HEK293 (cell line): Measurements from ENCODE around the gene CCNT2.
"Not testable (repeated sequence)": the region's sequence is repeated elsewhere in the genome, so short reads cannot be mapped to it uniquely, and the experiment has no call there.

Experiments
- CTCF ChIP-seq: fragments of 450-650 bp; formaldehyde crosslinking; IDR thresholded peaks from 2 replicates; pipeline ENCODE4 v1.5.1; 2016; ENCODE audit warnings: missing biosample characterization, missing genetic modification characterization
- SP7 ChIP-seq: fragments of 450-650 bp; formaldehyde crosslinking; IDR thresholded peaks from 2 replicates; pipeline ENCODE4 v1.5.1; 2016; ENCODE audit warnings: missing biosample characterization, missing genetic modification characterization
- ZBTB48 ChIP-seq: fragments of 450-650 bp; formaldehyde crosslinking; IDR thresholded peaks from 2 replicates; pipeline ENCODE4 v1.5.1; 2016; ENCODE audit warnings: missing biosample characterization, missing genetic modification characterization
- ZEB2 ChIP-seq: fragments of 450-650 bp; formaldehyde crosslinking; IDR thresholded peaks from 2 replicates; pipeline ENCODE4 v1.5.1; 2016; ENCODE audit warnings: missing biosample characterization, missing genetic modification characterization
- ZNF24 ChIP-seq: fragments of 450-650 bp; formaldehyde crosslinking; IDR thresholded peaks from 2 replicates; pipeline ENCODE4 v1.5.1; 2016; ENCODE audit warnings: missing biosample characterization, missing genetic modification characterization
- ZNF274 ChIP-seq, 2 experiments: fragments of 200-500 bp in 1 of 2; fragments of 450-650 bp in 1 of 2; sonication (Bioruptor generic) in 1 of 2; formaldehyde crosslinking in 1 of 2; IDR thresholded peaks; 2 replicates each; pipeline versions ENCODE4 v1.5.1 to v1.6.1; 2014 to 2016; ENCODE audit warnings: borderline replicate concordance in 1 of 2, inconsistent platforms in 1 of 2, low read length in 1 of 2, missing biosample characterization in 1 of 2, missing genetic modification characterization in 1 of 2
- ZNF423 ChIP-seq: fragments of 450-650 bp; formaldehyde crosslinking; IDR thresholded peaks from 2 replicates; pipeline ENCODE4 v1.5.1; 2016; ENCODE audit warnings: missing biosample characterization, missing genetic modification characterization
- ZNF549 ChIP-seq: fragments of 450-650 bp; IDR thresholded peaks from 2 replicates; pipeline ENCODE4 v1.5.1; 2018; ENCODE audit warnings: missing biosample characterization, missing genetic modification characterization, mild to moderate bottlenecking, inconsistent platforms, moderate library complexity
- TF ChIP-seq, protein P1 (sequence below): fragments of 450-650 bp; formaldehyde crosslinking; IDR thresholded peaks from 2 replicates; pipeline ENCODE4 v1.5.1; 2016; ENCODE audit warnings: missing biosample characterization, missing genetic modification characterization
- TF ChIP-seq, protein P2 (sequence below): fragments of 450-650 bp; formaldehyde crosslinking; IDR thresholded peaks from 2 replicates; pipeline ENCODE4 v1.5.1; 2016; ENCODE audit warnings: missing biosample characterization, missing genetic modification characterization
- TF ChIP-seq, protein P3 (sequence below): fragments of 450-650 bp; formaldehyde crosslinking; IDR thresholded peaks from 2 replicates; pipeline ENCODE4 v1.5.1; 2016; ENCODE audit warnings: missing biosample characterization, missing genetic modification characterization, borderline replicate concordance
- TF ChIP-seq, protein P4 (sequence below): fragments of 450-650 bp; formaldehyde crosslinking; IDR thresholded peaks from 2 replicates; pipeline ENCODE4 v1.5.1; 2016; ENCODE audit warnings: missing biosample characterization, missing genetic modification characterization

DNA sequence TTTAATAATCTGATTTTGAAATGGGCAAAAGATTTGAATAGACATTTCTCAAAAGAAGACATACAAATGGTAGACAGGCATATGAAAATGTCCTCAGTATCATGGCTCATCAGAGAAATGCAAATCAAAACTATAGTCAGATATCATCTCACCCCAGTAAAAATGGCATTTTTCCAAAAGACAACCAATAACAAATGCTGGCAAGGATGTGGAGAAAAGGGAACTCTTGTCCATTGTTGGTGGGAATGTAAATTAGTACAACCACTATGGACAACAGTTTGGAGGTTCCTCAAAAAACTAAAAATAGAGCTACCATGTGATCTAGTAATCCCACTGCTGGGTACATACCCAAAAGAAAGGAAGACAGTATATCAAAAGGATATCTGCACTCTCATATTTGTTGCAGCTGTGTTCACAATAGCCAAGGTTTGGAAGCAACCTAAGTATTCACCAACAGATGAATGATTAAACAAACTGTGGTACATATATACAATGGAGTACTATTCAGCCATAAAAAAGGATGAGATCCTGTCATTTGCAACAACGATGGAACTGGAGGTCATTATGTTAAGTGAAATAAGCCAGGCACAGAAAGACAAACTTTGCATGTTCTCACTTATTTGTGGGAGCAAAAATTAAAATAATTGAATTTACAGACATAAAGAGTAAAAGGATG lies 11.0 kb upstream of the CCNT2 start:
- not testable (repeated sequence) for TF ChIP-seq ZNF549 (tag by site-specific recombination); CTCF (tag by site-specific recombination); ZBTB48 (tag by site-specific recombination); ZEB2 (tag by site-specific recombination); SP7; ZNF24 (tag by site-specific recombination); ZNF423; ZNF274 (IDR thresholded peaks at IDR 0.05; ENCODE audit: low read length); ZNF274 (tag by site-specific recombination; IDR thresholded peaks at IDR 0.05; ENCODE audit: borderline replicate concordance)
- TF ChIP-seq, protein P1, sequence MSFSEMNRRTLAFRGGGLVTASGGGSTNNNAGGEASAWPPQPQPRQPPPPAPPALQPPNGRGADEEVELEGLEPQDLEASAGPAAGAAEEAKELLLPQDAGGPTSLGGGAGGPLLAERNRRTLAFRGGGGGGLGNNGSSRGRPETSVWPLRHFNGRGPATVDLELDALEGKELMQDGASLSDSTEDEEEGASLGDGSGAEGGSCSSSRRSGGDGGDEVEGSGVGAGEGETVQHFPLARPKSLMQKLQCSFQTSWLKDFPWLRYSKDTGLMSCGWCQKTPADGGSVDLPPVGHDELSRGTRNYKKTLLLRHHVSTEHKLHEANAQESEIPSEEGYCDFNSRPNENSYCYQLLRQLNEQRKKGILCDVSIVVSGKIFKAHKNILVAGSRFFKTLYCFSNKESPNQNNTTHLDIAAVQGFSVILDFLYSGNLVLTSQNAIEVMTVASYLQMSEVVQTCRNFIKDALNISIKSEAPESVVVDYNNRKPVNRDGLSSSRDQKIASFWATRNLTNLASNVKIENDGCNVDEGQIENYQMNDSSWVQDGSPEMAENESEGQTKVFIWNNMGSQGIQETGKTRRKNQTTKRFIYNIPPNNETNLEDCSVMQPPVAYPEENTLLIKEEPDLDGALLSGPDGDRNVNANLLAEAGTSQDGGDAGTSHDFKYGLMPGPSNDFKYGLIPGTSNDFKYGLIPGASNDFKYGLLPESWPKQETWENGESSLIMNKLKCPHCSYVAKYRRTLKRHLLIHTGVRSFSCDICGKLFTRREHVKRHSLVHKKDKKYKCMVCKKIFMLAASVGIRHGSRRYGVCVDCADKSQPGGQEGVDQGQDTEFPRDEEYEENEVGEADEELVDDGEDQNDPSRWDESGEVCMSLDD (tag by site-specific recombination) = not testable (repeated sequence)
- TF ChIP-seq, protein P2, sequence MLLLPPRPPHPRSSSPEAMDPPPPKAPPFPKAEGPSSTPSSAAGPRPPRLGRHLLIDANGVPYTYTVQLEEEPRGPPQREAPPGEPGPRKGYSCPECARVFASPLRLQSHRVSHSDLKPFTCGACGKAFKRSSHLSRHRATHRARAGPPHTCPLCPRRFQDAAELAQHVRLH = not testable (repeated sequence)
- TF ChIP-seq, protein P3, sequence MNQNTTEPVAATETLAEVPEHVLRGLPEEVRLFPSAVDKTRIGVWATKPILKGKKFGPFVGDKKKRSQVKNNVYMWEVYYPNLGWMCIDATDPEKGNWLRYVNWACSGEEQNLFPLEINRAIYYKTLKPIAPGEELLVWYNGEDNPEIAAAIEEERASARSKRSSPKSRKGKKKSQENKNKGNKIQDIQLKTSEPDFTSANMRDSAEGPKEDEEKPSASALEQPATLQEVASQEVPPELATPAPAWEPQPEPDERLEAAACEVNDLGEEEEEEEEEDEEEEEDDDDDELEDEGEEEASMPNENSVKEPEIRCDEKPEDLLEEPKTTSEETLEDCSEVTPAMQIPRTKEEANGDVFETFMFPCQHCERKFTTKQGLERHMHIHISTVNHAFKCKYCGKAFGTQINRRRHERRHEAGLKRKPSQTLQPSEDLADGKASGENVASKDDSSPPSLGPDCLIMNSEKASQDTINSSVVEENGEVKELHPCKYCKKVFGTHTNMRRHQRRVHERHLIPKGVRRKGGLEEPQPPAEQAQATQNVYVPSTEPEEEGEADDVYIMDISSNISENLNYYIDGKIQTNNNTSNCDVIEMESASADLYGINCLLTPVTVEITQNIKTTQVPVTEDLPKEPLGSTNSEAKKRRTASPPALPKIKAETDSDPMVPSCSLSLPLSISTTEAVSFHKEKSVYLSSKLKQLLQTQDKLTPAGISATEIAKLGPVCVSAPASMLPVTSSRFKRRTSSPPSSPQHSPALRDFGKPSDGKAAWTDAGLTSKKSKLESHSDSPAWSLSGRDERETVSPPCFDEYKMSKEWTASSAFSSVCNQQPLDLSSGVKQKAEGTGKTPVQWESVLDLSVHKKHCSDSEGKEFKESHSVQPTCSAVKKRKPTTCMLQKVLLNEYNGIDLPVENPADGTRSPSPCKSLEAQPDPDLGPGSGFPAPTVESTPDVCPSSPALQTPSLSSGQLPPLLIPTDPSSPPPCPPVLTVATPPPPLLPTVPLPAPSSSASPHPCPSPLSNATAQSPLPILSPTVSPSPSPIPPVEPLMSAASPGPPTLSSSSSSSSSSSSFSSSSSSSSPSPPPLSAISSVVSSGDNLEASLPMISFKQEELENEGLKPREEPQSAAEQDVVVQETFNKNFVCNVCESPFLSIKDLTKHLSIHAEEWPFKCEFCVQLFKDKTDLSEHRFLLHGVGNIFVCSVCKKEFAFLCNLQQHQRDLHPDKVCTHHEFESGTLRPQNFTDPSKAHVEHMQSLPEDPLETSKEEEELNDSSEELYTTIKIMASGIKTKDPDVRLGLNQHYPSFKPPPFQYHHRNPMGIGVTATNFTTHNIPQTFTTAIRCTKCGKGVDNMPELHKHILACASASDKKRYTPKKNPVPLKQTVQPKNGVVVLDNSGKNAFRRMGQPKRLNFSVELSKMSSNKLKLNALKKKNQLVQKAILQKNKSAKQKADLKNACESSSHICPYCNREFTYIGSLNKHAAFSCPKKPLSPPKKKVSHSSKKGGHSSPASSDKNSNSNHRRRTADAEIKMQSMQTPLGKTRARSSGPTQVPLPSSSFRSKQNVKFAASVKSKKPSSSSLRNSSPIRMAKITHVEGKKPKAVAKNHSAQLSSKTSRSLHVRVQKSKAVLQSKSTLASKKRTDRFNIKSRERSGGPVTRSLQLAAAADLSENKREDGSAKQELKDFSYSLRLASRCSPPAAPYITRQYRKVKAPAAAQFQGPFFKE (tag by site-specific recombination) = not testable (repeated sequence)
- TF ChIP-seq, protein P4, sequence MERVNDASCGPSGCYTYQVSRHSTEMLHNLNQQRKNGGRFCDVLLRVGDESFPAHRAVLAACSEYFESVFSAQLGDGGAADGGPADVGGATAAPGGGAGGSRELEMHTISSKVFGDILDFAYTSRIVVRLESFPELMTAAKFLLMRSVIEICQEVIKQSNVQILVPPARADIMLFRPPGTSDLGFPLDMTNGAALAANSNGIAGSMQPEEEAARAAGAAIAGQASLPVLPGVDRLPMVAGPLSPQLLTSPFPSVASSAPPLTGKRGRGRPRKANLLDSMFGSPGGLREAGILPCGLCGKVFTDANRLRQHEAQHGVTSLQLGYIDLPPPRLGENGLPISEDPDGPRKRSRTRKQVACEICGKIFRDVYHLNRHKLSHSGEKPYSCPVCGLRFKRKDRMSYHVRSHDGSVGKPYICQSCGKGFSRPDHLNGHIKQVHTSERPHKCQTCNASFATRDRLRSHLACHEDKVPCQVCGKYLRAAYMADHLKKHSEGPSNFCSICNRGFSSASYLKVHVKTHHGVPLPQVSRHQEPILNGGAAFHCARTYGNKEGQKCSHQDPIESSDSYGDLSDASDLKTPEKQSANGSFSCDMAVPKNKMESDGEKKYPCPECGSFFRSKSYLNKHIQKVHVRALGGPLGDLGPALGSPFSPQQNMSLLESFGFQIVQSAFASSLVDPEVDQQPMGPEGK = not testable (repeated sequence)
